A673 (cell line): ENCODE data around the gene TMEM254. TPM values are rescaled to one million over a fixed set of nuclear protein-coding genes. Genes with fewer than 3 reads are reported as not detected.

Source experiments
- BruUV-seq: library from RNA; stranded (reverse); fragments of 400-500 nt; replicated peaks from 2 replicates; lab custom pipeline; 2021; lab: Mats Ljungman, UMichigan
- CTCF ChIA-PET: fragments of 300-600 bp; sonication (Branson Sonifier 250); formaldehyde crosslinking; loops from one replicate; lab custom pipeline; 2022; ENCODE audit warnings: antibody characterized with exemption; lab: Charles Lee
- POLR2A ChIA-PET: fragments of 300-600 bp; sonication (Branson Sonifier 250); formaldehyde crosslinking; loops from one replicate; lab custom pipeline; 2022; ENCODE audit warnings: antibody characterized with exemption; ENCODE audit not compliant: low non-redundant PET; lab: Charles Lee
- DNase-seq: peaks from one replicate; pipeline ENCODE4 v3.0.0-alpha.2; 2015; ENCODE audit warnings: low spot score
- H3K27ac ChIP-seq: fragments of 200-600 bp; sonication (generic); 2 replicates; pipeline ENCODE4 v1.5.1; 2016; ENCODE audit warnings: mixed run types, low read depth, mild to moderate bottlenecking, mixed read lengths, antibody characterized with exemption, low read length; ENCODE audit not compliant: poor library complexity, severe bottlenecking
- H3K27me3 ChIP-seq: fragments of 200-600 bp; sonication (generic); replicated peaks from 2 replicates; pipeline ENCODE4 v1.6.1; 2017; ENCODE audit warnings: mixed run types, low read depth, mild to moderate bottlenecking, mixed read lengths, antibody characterized with exemption, low read length; ENCODE audit not compliant: insufficient read depth, poor library complexity
- H3K36me3 ChIP-seq: fragments of 200-600 bp; sonication (generic); 2 replicates; pipeline ENCODE4 v1.6.1; 2016; ENCODE audit warnings: mixed run types, mild to moderate bottlenecking, mixed read lengths, antibody characterized with exemption, low read length; ENCODE audit not compliant: insufficient read depth, poor library complexity, severe bottlenecking
- H3K4me1 ChIP-seq: fragments of 200-600 bp; sonication (generic); 2 replicates; pipeline ENCODE4 v1.6.1; 2017; ENCODE audit warnings: mixed run types, mild to moderate bottlenecking, mixed read lengths, antibody characterized with exemption, low read length; ENCODE audit not compliant: insufficient read depth, poor library complexity, severe bottlenecking
- H3K4me3 ChIP-seq: fragments of 200-600 bp; sonication (generic); 2 replicates; pipeline ENCODE4 v1.5.1; 2016; ENCODE audit warnings: low read depth, mixed run types, mild to moderate bottlenecking, mixed read lengths, low read length; ENCODE audit not compliant: poor library complexity, severe bottlenecking
- H3K9me3 ChIP-seq: fragments of 200-600 bp; sonication (generic); 2 replicates; pipeline ENCODE4 v1.6.1; 2016; ENCODE audit warnings: mixed run types, low read depth, mild to moderate bottlenecking, mixed read lengths, antibody characterized with exemption, low read length; ENCODE audit not compliant: poor library complexity, severe bottlenecking
- CTCF ChIP-seq: fragments of 300-800, 200-600 bp; sonication (generic); conservative IDR thresholded peaks from 2 replicates; pipeline ENCODE4 v1.5.1; 2017; ENCODE audit warnings: low read depth, mild to moderate bottlenecking, antibody characterized with exemption, low read length, moderate library complexity, mixed read lengths
- EZH2 ChIP-seq: fragments of 200-600 bp; sonication (generic); IDR thresholded peaks from 2 replicates; pipeline ENCODE4 v1.6.1; 2017; ENCODE audit warnings: borderline replicate concordance, low read depth, mild to moderate bottlenecking, mixed read lengths, antibody characterized with exemption, low read length; ENCODE audit not compliant: poor library complexity, severe bottlenecking
- intact Hi-C: fragments of 100-400 bp; cut with micrococcal nuclease; formaldehyde crosslinking; loops from one replicate; pipeline ENCODE4 v1.10.0; 2022; ENCODE audit not compliant: unreplicated experiment
- total RNA-seq: library from RNA; stranded (reverse); gene quantifications from 2 replicates; pipeline ENCODE4 v1.2.3, GENCODE V29; 2021

Gene TMEM254
- total RNA-seq, 1 experiment from 2014 or later, result 12.2 TPM

- Histone ChIP-seq H3K9me3 (no peaks in the 10 kb centered on the region), H3K4me1 (no peaks in the 10 kb centered on the region), H3K36me3 (no peaks in the 10 kb centered on the region), H3K27ac (no peak overlapping the region), H3K27me3 (peaks cover 19% of the 10 kb centered on the region), H3K4me3 (no peak overlapping the region)
- BruUV-seq, result no TSS peak
- DNase-seq, result no peak
- TF ChIP-seq EZH2 (no peak), CTCF (no peak)
- ChIA-PET POLR2A (no interaction called here), CTCF (no interaction called here)
- intact Hi-C loops, result no loop called here
These were observed 57.7 kb downstream of the TMEM254 start for GRCh38 chr10:80136134-80136571.

- intact Hi-C loops, result no loop called here
- POLR2A ChIA-PET, result no interaction called here
- Histone ChIP-seq H3K4me1 (no peaks in the 10 kb centered on the region), H3K27me3 (peaks cover 13% of the 10 kb centered on the region), H3K27ac (no peak overlapping the region), H3K36me3 (no peaks in the 10 kb centered on the region), H3K9me3 (no peaks in the 10 kb centered on the region), H3K4me3 (no peak overlapping the region)
- BruUV-seq, result no TSS peak
- DNase-seq, result no peak
- TF ChIP-seq EZH2 (no peak), CTCF (no peak)
- CTCF ChIA-PET, result no interaction called here
These were observed 58.8 kb downstream of the TMEM254 start for GRCh38 chr10:80137031-80137862.

- H3K4me3 ChIP-seq, result no peak overlapping the region
- H3K27ac ChIP-seq, result no peak overlapping the region
- no TSS peak for BruUV-seq
- H3K27me3 ChIP-seq, result peaks cover 6% of the 10 kb centered on the region
- POLR2A ChIA-PET, result no interaction called here
- no peaks in the 10 kb centered on the region for H3K9me3 ChIP-seq
- DNase-seq, result no peak
- no peaks in the 10 kb centered on the region for H3K36me3 ChIP-seq
- TF ChIP-seq CTCF, result no peak
- TF ChIP-seq EZH2, result no peak
- CTCF ChIA-PET, result no interaction called here
- H3K4me1 ChIP-seq, result no peaks in the 10 kb centered on the region
- intact Hi-C loops, result no loop called here
These were observed 59.5 kb downstream of the TMEM254 start for GRCh38 chr10:80137920-80138319.
